ENCODE data around the gene RCOR2. TPM values are rescaled to one million over a fixed set of nuclear protein-coding genes. Genes with fewer than 3 reads are reported as not detected.

The RCOR2 gene
- total RNA-seq, 1 experiment from 2014 or later, result 0.96 TPM

Other genes starting within 250 kb of the RCOR2 start
- gene ATL3, start 245.8 kb downstream of the RCOR2 start, total RNA-seq (2014; rRNA removed; shearing (Covaris generic)), result 128 and 139 TPM in 2 replicates
- gene RTN3, start 235.7 kb downstream of the RCOR2 start, total RNA-seq (2014; rRNA removed; shearing (Covaris generic)), result 109 and 114 TPM in 2 replicates
- gene ZFTA, start 148.4 kb downstream of the RCOR2 start, total RNA-seq (2014; rRNA removed; shearing (Covaris generic)), result 6.0 and 8.0 TPM in 2 replicates
- 12.1 and 16.3 TPM in 2 replicates for gene SPINDOC, start 103.7 kb downstream of the RCOR2 start, total RNA-seq (2014; rRNA removed; shearing (Covaris generic))
- 7.5 and 9.0 TPM in 2 replicates for gene MARK2, start 78.1 kb downstream of the RCOR2 start, total RNA-seq (2014; rRNA removed; shearing (Covaris generic))
- 10.8 TPM in 2 replicates for gene NAA40, start 21.8 kb upstream of the RCOR2 start, total RNA-seq (2014; rRNA removed; shearing (Covaris generic))
- 1,061 and 1,166 TPM in 2 replicates for gene COX8A, start 57.5 kb upstream of the RCOR2 start, total RNA-seq (2014; rRNA removed; shearing (Covaris generic))
- 80.3 and 83.6 TPM in 2 replicates for gene OTUB1, start 69.3 kb upstream of the RCOR2 start, total RNA-seq (2014; rRNA removed; shearing (Covaris generic))
- under 0.01 TPM in 2 replicates for gene FLRT1, start 118.8 kb upstream of the RCOR2 start, total RNA-seq (2014; rRNA removed; shearing (Covaris generic))
- gene MACROD1, start 248.9 kb upstream of the RCOR2 start, total RNA-seq (2014; rRNA removed; shearing (Covaris generic)), result 36.7 and 43.3 TPM in 2 replicates